Measurements from ENCODE around the gene MEGF11. TPM values are rescaled to one million over a fixed set of nuclear protein-coding genes. Genes with fewer than 3 reads are reported as not detected.
A peak's percentile ranks its signal among the peaks of the same experiment; 100 is the strongest.

MEGF11 gene
- total and polyA plus RNA-seq, 7 donors, result 0.04 to 0.05 TPM; not detected in 5

- ATAC-seq (peak in 1 of 4 donors; percentile 41), DNase-seq (no peak)
- TF ChIP-seq CTCF (IDR thresholded peaks at IDR 0.05), result no peak
- Histone ChIP-seq H3K4me1 (no peaks in the 10 kb centered on the region), H3K4me3 (no peak overlapping the region), H3K27me3 (ENCODE audit: insufficient read depth in 3 of 3, low read length in 2 of 3) (peaks cover 0 to 6% (median 0%) of the 10 kb centered on the region in 3 donors), H3K36me3 (ENCODE audit: insufficient read depth in 1 of 2, low read depth in 1 of 2) (no peaks in the 10 kb centered on the region), H3K27ac (no peak overlapping the region), H3K9me3 (no peaks in the 10 kb centered on the region)
- intact Hi-C loops (cut with DNase I), result no loop called here
- WGBS, 3 donors, result 75 to 79% (median 79%) methylated on average over 14 of the region's 14 CpGs
Observed at GRCh38 chr15:66233487-66234415, 19.8 kb downstream of the MEGF11 start.

- Histone ChIP-seq H3K36me3 (ENCODE audit: insufficient read depth in 1 of 2, low read depth in 1 of 2) (no peaks in the 10 kb centered on the region), H3K27me3 (ENCODE audit: insufficient read depth in 3 of 3, low read length in 2 of 3) (peaks cover 0 to 4% (median 0%) of the 10 kb centered on the region in 3 donors), H3K4me1 (no peaks in the 10 kb centered on the region), H3K4me3 (no peak overlapping the region), H3K9me3 (no peaks in the 10 kb centered on the region), H3K27ac (no peak overlapping the region)
- no peak for ATAC-seq
- DNase-seq, result no peak
- 58 to 82% (median 58%) methylated on average over 3 of the region's 3 CpGs for WGBS, 3 donors
- intact Hi-C loops (cut with DNase I), result no loop called here
- TF ChIP-seq CTCF (IDR thresholded peaks at IDR 0.05), result no peak
Observed at GRCh38 chr15:66232267-66232625, 21.3 kb downstream of the MEGF11 start.

- intact Hi-C loops (cut with DNase I), result no loop called here
- H3K9me3 ChIP-seq, result no peaks in the 10 kb centered on the region
- WGBS, 3 donors, result 65 to 77% (median 69%) methylated on average over 8 of the region's 8 CpGs
- no peak overlapping the region for H3K4me3 ChIP-seq
- peaks cover 0 to 4% (median 0%) of the 10 kb centered on the region in 3 donors for H3K27me3 ChIP-seq (ENCODE audit: insufficient read depth in 3 of 3, low read length in 2 of 3)
- no peaks in the 10 kb centered on the region for H3K4me1 ChIP-seq
- DNase-seq, result no peak
- no peak overlapping the region for H3K27ac ChIP-seq
- ATAC-seq, result no peak
- H3K36me3 ChIP-seq (ENCODE audit: insufficient read depth in 1 of 2, low read depth in 1 of 2), result no peaks in the 10 kb centered on the region
- TF ChIP-seq CTCF (IDR thresholded peaks at IDR 0.05), result no peak
Observed at GRCh38 chr15:66231394-66232266, 21.9 kb downstream of the MEGF11 start.

DNA sequence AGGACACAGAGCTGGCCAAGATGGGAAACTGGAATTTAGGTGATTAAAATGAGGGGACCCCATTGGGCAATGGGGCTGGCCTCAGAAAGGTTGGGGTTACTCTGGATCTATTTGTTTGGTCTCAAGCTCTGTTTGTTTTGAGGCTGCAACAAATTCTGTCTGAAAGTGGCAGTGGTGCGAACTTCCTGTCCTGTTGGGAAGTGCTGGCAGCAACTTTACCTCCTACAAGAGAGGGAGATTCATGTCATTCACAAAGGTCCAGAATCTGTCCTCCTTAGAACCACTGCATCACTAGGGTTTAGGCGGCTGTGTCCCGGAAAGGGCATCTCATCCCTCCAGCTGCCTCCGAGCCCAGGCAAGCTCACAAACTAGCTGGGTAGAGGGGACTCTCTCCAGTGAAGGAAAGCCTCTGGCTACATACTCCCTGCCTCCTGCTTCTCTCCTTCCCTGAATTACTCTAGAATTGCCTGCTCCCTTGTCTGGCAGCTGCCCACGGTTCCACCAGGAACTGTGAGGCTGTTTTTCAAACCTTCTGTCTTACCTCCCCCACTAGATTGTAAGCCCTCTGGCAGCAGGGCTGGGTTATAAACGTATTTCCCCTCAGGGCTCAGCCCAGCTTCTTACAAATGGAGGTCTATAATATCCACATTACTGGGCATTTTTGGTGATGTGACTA lies 23.6 kb downstream of the MEGF11 start:
- Histone ChIP-seq H3K36me3 (ENCODE audit: insufficient read depth in 1 of 2, low read depth in 1 of 2) (no peaks in the 10 kb centered on the region), H3K27me3 (ENCODE audit: insufficient read depth in 3 of 3, low read length in 2 of 3) (no peaks in the 10 kb centered on the region), H3K4me3 (no peak overlapping the region), H3K9me3 (no peaks in the 10 kb centered on the region), H3K27ac (no peak overlapping the region), H3K4me1 (no peaks in the 10 kb centered on the region)
- WGBS, 3 donors, result 55 to 63% (median 60%) methylated on average over 6 of the region's 6 CpGs
- DNase-seq (no peak), ATAC-seq (no peak)
- no peak for TF ChIP-seq CTCF (IDR thresholded peaks at IDR 0.05)
- intact Hi-C loops (cut with DNase I), result no loop called here
